Breast epithelium (tissue), 3 donors: ENCODE measurements around the gene ADCY2.

ENCODE experiments used
- POLR2A ChIP-seq: fragments of 450-650 bp; IDR thresholded peaks from one replicate; pipeline ENCODE4 v1.6.1; 2016; ENCODE audit warnings: antibody characterized with exemption, mild to moderate bottlenecking, moderate library complexity
- TF ChIP-seq, protein P1 (sequence below), 3 donors: fragments of 450-650 bp; IDR thresholded peaks; one replicate each; pipeline ENCODE4 v1.5.1; 2016 to 2017; ENCODE audit warnings: antibody characterized with exemption in 3 of 3, mild to moderate bottlenecking in 3 of 3, moderate library complexity in 3 of 3

DNA sequence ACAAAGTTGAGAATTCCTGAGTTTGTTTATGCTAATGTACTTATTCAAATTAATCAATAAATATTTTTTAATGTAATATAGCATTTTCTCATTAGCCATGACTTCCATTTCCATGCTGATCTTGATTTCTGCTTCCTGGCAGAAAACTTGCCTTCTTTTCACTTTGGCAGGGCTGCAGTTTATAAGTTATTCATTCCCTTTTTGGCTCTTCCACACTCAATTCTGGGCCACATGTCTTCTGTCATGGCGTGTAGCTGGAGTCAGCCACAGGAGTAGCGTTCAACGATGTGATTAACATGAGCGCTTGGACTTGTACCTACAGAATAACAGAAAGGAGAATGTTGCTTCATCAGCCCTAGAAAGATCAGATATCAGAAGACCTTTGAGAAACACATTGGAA lies 282.1 kb downstream of the ADCY2 start:
- TF ChIP-seq, protein P1, sequence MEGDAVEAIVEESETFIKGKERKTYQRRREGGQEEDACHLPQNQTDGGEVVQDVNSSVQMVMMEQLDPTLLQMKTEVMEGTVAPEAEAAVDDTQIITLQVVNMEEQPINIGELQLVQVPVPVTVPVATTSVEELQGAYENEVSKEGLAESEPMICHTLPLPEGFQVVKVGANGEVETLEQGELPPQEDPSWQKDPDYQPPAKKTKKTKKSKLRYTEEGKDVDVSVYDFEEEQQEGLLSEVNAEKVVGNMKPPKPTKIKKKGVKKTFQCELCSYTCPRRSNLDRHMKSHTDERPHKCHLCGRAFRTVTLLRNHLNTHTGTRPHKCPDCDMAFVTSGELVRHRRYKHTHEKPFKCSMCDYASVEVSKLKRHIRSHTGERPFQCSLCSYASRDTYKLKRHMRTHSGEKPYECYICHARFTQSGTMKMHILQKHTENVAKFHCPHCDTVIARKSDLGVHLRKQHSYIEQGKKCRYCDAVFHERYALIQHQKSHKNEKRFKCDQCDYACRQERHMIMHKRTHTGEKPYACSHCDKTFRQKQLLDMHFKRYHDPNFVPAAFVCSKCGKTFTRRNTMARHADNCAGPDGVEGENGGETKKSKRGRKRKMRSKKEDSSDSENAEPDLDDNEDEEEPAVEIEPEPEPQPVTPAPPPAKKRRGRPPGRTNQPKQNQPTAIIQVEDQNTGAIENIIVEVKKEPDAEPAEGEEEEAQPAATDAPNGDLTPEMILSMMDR (IDR thresholded peaks at IDR 0.05), result no peak
- no peak for TF ChIP-seq POLR2A
